KBM-7 (cell line): ENCODE measurements around the gene STAC2.

Source experiments
- DNase-seq: peaks from one replicate; pipeline ENCODE4 v3.0.0-alpha.2; 2015
- in situ Hi-C: fragments of 300-500 bp; cut with MboI; formaldehyde crosslinking; loops from 2 replicates; pipeline ENCODE4 v1.14.3; 2020; ENCODE audit warnings: low sequenced_read_pairs, low pct_unique_long_range_greater_than_20kb, mixed read lengths

Gene STAC2

DNA sequence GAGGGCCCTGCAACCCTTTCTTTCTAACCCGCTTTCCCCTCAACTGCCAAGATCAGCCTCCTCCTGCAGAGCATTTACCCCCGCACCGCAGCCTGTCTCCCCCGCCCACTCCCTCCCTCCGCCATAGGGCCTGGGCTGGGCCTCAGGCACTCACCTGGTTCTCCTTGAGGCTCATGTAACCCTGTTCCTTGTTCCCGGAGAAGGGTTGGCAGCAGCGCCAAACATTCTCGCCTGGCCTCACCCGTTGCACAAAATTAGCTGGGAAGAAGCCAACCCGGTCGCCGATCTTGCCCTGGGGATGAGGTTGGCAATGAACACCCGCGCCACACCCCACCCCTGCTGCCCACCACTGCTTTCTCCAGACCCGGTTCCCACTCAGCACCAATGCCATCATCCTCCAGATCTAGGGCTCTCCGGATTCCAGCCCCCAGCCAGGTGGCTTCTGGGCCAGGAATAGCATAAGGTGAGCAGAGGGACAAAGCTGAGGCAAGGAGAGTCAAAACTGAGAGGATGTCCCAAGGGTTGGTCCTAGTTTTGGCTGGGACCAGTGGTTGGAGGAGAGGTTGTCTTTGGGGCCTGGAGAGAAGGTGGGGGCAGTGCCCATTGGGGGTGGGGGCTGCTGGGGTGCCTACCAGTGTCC is 12.8 kb downstream of the STAC2 start:
- no peak for DNase-seq
- in situ Hi-C loops = no loop called here

DNA sequence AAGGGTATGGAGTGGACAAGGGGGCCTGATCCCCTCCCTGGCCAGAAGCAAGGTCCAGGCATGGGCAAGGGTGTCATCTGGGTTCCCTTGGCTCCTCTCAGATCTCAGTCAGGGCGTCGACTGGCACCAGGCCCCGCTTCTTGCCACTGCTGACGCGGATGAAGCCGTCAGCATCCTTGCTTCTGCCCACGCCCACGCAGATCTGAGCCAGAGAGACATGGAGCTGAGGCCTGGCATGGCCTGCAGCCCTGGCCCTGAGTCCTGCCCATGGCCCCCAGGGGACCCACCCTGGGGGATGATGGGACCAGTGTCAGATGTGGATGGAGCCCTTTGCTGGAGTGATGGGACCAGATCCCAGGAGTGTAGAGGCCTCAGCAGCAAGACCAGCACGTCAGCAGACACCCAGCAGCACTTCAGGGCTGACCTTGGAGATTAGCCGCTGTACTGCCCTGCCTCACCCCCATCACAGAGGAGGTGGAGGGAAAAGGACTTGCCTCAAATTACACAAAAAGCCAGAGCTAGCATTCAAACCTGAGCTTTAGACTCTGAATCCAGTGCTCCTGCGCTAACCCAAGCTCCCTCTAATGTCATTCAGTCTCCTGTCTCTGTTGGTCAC is 13.4 kb downstream of the STAC2 start:
- in situ Hi-C loops = no loop called here

GRCh38 chr17:39210093-39210434 is 15.7 kb downstream of the STAC2 start:
- in situ Hi-C loops = no loop called here
- no peak for DNase-seq

More for the DNA sequence above, 13.4 kb downstream of the STAC2 start:
- DNase-seq = no peak

DNA sequence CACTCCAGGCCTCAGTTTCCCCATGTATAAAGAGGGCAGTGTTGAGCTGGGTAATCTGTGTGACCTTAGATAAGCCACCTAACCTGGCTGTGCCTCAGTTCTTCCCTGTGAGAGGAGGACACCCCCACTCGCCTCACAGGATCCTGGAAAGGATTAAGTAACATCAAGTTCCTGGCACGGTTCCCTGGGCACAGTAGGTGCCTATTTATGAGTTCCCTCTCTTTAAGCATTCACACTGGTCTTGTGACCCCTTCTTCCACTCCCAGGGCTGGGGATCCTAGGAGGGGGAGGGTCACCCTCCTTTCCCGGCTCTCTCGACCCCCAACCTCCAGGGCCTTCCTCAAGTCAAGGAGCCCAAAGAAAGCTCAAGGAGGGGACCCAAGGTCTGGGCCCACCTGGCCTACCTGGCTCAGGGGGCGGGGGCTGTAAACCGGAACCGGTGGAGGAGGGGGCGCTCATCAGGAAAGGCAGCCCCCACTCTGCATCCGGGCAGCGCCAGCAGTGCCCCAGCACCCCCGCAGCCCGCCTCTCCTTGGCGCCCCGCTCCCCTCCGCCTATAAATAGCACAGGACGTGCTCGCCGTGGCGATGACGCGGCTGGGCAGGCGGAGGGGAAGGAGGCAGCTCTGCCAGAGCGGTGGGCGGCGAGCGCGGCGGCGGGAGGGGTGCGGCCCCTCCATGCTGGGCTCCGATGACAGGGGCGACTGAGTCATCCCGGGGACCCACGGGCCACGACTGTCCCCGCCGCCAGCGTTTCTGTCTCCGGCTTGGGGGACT is 16.2 kb downstream of the STAC2 start:
- in situ Hi-C loops = no loop called here
- DNase-seq = peak; percentile 37

GRCh38 chr17:39208893-39209292 is 16.9 kb downstream of the STAC2 start:
- in situ Hi-C loops = no loop called here

DNA sequence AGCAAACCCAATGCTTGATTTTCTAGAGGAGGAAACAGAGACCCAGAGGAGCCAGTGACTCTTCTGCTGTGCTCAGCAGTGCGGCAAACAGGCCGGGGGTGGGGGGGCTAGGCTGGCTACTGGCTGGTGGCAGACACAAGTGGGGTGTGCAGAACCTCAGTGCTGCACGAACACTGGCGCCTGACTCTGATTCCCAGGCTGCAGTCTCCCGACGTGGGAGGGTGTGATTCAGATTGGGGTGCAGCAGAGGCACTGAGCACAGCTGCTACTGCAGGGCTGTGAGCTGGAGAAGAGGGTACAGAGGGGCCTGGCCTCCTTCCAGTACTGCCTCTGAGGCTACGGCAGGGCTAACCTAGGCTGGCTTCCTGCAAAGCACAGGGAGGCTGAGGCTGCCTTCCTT is 17.6 kb downstream of the STAC2 start:
- in situ Hi-C loops = no loop called here
- no peak for DNase-seq

More at GRCh38 chr17:39208893-39209292, 16.9 kb downstream of the STAC2 start:
- DNase-seq = peak; percentile 74

GRCh38 chr17:39205112-39205526 is 20.6 kb downstream of the STAC2 start:
- DNase-seq = peak; percentile 30
- in situ Hi-C loops = no loop called here

DNA sequence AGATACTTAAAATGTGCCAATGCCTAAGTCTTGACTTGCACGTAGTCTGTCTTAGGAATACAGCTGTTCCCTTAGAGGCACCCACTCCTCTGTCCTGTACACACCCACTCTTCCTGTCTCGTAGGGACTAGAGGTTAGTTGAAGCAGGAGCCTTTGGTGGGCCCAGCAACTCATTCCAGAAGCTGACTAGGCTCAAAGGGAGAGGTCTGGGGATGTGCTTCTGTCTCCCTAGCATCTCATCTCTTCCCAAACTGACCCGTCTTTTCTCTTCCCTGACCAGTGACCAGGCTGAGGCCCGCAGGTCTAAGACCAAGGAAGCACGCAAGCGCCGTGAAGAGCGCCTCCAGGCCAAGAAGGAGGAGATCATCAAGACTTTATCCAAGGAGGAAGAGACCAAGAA is 21.5 kb downstream of the STAC2 start:
- in situ Hi-C loops = no loop called here
- no peak for DNase-seq

- DNase-seq = peak; percentile 41
- in situ Hi-C loops = no loop called here
Measured at GRCh38 chr17:39200957-39201510, 24.7 kb downstream of the STAC2 start.

DNA sequence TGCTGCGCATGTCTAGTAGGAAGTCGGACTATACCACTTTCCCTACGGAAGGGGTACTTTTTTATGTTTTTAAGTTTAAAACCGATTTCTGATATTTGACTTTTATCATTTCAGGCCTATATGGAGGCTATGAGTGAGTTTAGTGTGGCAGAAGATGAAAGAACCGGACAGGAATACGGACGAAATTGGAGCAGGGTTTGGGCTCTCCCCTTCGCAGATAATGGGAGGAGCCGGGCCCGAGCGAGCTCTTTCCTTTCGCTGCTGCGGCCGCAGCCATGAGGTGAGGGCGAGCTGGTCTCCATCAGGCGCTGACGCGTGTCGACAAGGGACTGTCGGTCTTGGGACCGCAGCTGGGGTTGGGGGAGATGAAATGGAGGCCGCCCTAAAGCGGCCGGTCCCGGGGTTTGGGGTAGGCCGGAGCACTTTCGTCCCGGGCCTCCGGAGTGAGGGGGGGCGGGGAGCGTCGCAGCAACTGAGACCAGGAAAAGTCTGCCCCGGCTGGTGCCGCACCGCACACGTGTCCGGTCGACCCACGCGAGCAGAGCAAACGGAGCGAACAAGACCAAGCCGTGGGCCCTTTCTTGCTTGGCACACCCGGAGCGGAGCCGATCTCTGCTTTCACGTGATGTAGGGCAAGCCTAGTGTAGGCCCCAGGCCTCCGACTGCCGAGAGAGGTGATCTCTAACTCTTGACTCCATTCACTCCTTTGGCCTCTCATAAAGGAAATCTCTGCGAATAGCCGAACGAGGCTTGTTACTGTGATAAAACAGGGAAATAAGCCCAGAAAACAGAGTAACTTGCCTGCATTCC is 25.5 kb downstream of the STAC2 start, which contains the start of gene RPL19:
Gene RPL19, plus strand, starts transcription at position 214 of the 810 bp plus-strand sequence. Its CDS starts 62 bp downstream, at position 276.
- DNase-seq = no peak
- in situ Hi-C loops = no loop called here

GRCh38 chr17:39199820-39200069 is 26.0 kb downstream of the STAC2 start:
- in situ Hi-C loops = no loop called here
- peak; percentile 95 for DNase-seq

DNA sequence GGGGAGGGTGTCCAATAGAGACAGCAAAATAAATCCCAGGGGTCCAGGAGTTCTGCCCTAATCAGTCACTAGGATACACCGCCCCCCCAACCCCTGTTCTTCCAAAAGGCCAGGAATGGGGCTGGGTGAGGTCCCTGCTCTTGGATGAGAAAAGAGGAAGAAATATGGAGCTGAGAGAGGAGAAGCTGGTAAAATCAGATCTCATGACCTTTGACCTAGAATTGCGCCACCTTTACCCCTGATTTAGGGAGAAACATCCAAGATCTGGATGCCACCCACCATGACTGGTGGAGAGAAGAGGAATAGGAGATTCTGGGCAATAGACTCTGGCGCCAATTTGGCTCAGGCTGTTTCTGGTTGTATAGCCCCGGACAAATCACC is 27.6 kb downstream of the STAC2 start:
- in situ Hi-C loops = no loop called here
- DNase-seq = peak; percentile 52

GRCh38 chr17:39197380-39198185 is 28.2 kb downstream of the STAC2 start, which contains the start of gene CACNB1:
Gene CACNB1 (minus strand): TSS chr17:39197669. CDS start chr17:39197495, 174 bp downstream.
- DNase-seq = peak; percentile 55

GRCh38 chr17:39196808-39197291 is 28.9 kb downstream of the STAC2 start:
- in situ Hi-C loops = no loop called here
- DNase-seq = no peak

More at GRCh38 chr17:39197380-39198185, 28.2 kb downstream of the STAC2 start, which contains the start of gene CACNB1:
- in situ Hi-C loops = no loop called here

GRCh38 chr17:39196241-39196807 is 29.4 kb downstream of the STAC2 start:
- in situ Hi-C loops = no loop called here
- DNase-seq = no peak

GRCh38 chr17:39195568-39196160 is 30.1 kb downstream of the STAC2 start:
- no peak for DNase-seq
- in situ Hi-C loops = no loop called here

- in situ Hi-C loops = no loop called here
- no peak for DNase-seq
Measured at GRCh38 chr17:39194985-39195524, 30.7 kb downstream of the STAC2 start.
